ENCODE measurements around the gene SYT12.

The SYT12 gene

GRCh38 chr11:67056267-67057204 lies 33.6 kb downstream of the SYT12 start, which contains the start of gene RHOD:
Gene RHOD (plus strand): TSS chr11:67056847. CDS start chr11:67056903, 56 bp downstream.
- peak; percentile 47 to 60 for DNase-seq

- DNase-seq = no peak
Measured at GRCh38 chr11:67057205-67057672, 34.3 kb downstream of the SYT12 start.

GRCh38 chr11:67058506-67058905 lies 35.6 kb downstream of the SYT12 start:
- no peak for DNase-seq

- DNase-seq = no peak
Measured at GRCh38 chr11:67059671-67060070, 36.7 kb downstream of the SYT12 start.

GRCh38 chr11:67060111-67060522 lies 37.2 kb downstream of the SYT12 start:
- DNase-seq = no peak

- no peak for DNase-seq
Measured at GRCh38 chr11:67062526-67063373, 39.8 kb downstream of the SYT12 start.

GRCh38 chr11:67066333-67066709 lies 43.4 kb downstream of the SYT12 start:
- DNase-seq = no peak

- DNase-seq = peak; percentile 83 to 88
Measured at GRCh38 chr11:67071420-67072284, 48.7 kb downstream of the SYT12 start.

GRCh38 chr11:67072295-67072694 lies 49.4 kb downstream of the SYT12 start:
- DNase-seq = no peak

GRCh38 chr11:67073908-67074307 lies 51.0 kb downstream of the SYT12 start:
- DNase-seq = no peak

- DNase-seq = no peak
Measured at GRCh38 chr11:67076202-67076601, 53.3 kb downstream of the SYT12 start.

- DNase-seq = peak; percentile 37 to 44
Measured at GRCh38 chr11:67079065-67079705, 56.3 kb downstream of the SYT12 start.

GRCh38 chr11:67082071-67082791 lies 59.3 kb downstream of the SYT12 start:
- DNase-seq = peak in 1 of 2 experiments; percentile 29

- no peak for DNase-seq
Measured at GRCh38 chr11:67083786-67084366, 60.9 kb downstream of the SYT12 start.

- DNase-seq = no peak
Measured at GRCh38 chr11:67085617-67086016, 62.7 kb downstream of the SYT12 start.

- no peak for DNase-seq
Measured at GRCh38 chr11:67090717-67091116, 67.8 kb downstream of the SYT12 start.

GRCh38 chr11:67095214-67095507 lies 72.2 kb downstream of the SYT12 start:
- DNase-seq = no peak

GRCh38 chr11:67098799-67099429 lies 76.0 kb downstream of the SYT12 start:
- no peak for DNase-seq

- DNase-seq = no peak
Measured at GRCh38 chr11:67099831-67100324, 76.9 kb downstream of the SYT12 start.
